ENCODE results near the gene MMP17.

MMP17 gene

GRCh38 chr12:131789638-131790037 lies 38.6 kb upstream of the MMP17 start:
- Histone ChIP-seq H3K36me3 (ENCODE audit: control insufficient read depth in 1 of 2, insufficient read depth in 2 of 2, low read length in 2 of 2) (peaks cover 32 to 87% of the 10 kb centered on the region in 2 donors), H3K4me1 (ENCODE audit: control insufficient read depth in 1 of 2, insufficient read depth in 2 of 2, low read length in 2 of 2) (no peaks in the 10 kb centered on the region), H3K4me3 (ENCODE audit: low read depth in 1 of 2, low read length in 2 of 2) (no peak overlapping the region), H3K27me3 (ENCODE audit: control insufficient read depth in 1 of 2, insufficient read depth in 2 of 2, low read length in 2 of 2) (no peaks in the 10 kb centered on the region), H3K27ac (ENCODE audit: low read depth, low read length) (no peak overlapping the region), H3K9me3 (ENCODE audit: control insufficient read depth in 1 of 2, low read length in 2 of 2) (no peaks in the 10 kb centered on the region), H3K9ac (ENCODE audit: low read depth in 1 of 2, low read length in 2 of 2) (no peak overlapping the region)

GRCh38 chr12:131793243-131794022 lies 34.8 kb upstream of the MMP17 start:
- Histone ChIP-seq H3K9me3 (ENCODE audit: control insufficient read depth in 1 of 2, low read length in 2 of 2) (no peaks in the 10 kb centered on the region), H3K27me3 (ENCODE audit: control insufficient read depth in 1 of 2, insufficient read depth in 2 of 2, low read length in 2 of 2) (no peaks in the 10 kb centered on the region), H3K9ac (ENCODE audit: low read depth in 1 of 2, low read length in 2 of 2) (no peak overlapping the region), H3K4me3 (ENCODE audit: low read depth in 1 of 2, low read length in 2 of 2) (no peak overlapping the region), H3K36me3 (ENCODE audit: control insufficient read depth in 1 of 2, insufficient read depth in 2 of 2, low read length in 2 of 2) (peaks cover 26 to 78% of the 10 kb centered on the region in 2 donors), H3K27ac (ENCODE audit: low read depth, low read length) (no peak overlapping the region), H3K4me1 (ENCODE audit: control insufficient read depth in 1 of 2, insufficient read depth in 2 of 2, low read length in 2 of 2) (no peaks in the 10 kb centered on the region)

GRCh38 chr12:131794061-131794460 lies 34.1 kb upstream of the MMP17 start:
- H3K4me1 ChIP-seq (ENCODE audit: control insufficient read depth in 1 of 2, insufficient read depth in 2 of 2, low read length in 2 of 2) = no peaks in the 10 kb centered on the region
- H3K27ac ChIP-seq (ENCODE audit: low read depth, low read length) = no peak overlapping the region
- H3K36me3 ChIP-seq (ENCODE audit: control insufficient read depth in 1 of 2, insufficient read depth in 2 of 2, low read length in 2 of 2) = peaks cover 28 to 74% of the 10 kb centered on the region in 2 donors
- H3K4me3 ChIP-seq (ENCODE audit: low read depth in 1 of 2, low read length in 2 of 2) = no peak overlapping the region
- H3K9ac ChIP-seq (ENCODE audit: low read depth in 1 of 2, low read length in 2 of 2) = no peak overlapping the region
- H3K27me3 ChIP-seq (ENCODE audit: control insufficient read depth in 1 of 2, insufficient read depth in 2 of 2, low read length in 2 of 2) = no peaks in the 10 kb centered on the region
- H3K9me3 ChIP-seq (ENCODE audit: control insufficient read depth in 1 of 2, low read length in 2 of 2) = no peaks in the 10 kb centered on the region

- Histone ChIP-seq H3K4me1 (ENCODE audit: control insufficient read depth in 1 of 2, insufficient read depth in 2 of 2, low read length in 2 of 2) (no peaks in the 10 kb centered on the region), H3K27me3 (ENCODE audit: control insufficient read depth in 1 of 2, insufficient read depth in 2 of 2, low read length in 2 of 2) (no peaks in the 10 kb centered on the region), H3K4me3 (ENCODE audit: low read depth in 1 of 2, low read length in 2 of 2) (no peak overlapping the region), H3K27ac (ENCODE audit: low read depth, low read length) (no peak overlapping the region), H3K36me3 (ENCODE audit: control insufficient read depth in 1 of 2, insufficient read depth in 2 of 2, low read length in 2 of 2) (peaks cover 30 to 73% of the 10 kb centered on the region in 2 donors), H3K9ac (ENCODE audit: low read depth in 1 of 2, low read length in 2 of 2) (no peak overlapping the region), H3K9me3 (ENCODE audit: control insufficient read depth in 1 of 2, low read length in 2 of 2) (no peaks in the 10 kb centered on the region)
Measured at GRCh38 chr12:131794573-131794972, 33.6 kb upstream of the MMP17 start.

- peaks cover 25 to 73% of the 10 kb centered on the region in 2 donors for H3K36me3 ChIP-seq (ENCODE audit: control insufficient read depth in 1 of 2, insufficient read depth in 2 of 2, low read length in 2 of 2)
Measured at GRCh38 chr12:131795064-131795463, 33.1 kb upstream of the MMP17 start.

GRCh38 chr12:131795690-131796410 lies 32.3 kb upstream of the MMP17 start:
- no peak overlapping the region for H3K4me3 ChIP-seq (ENCODE audit: low read depth in 1 of 2, low read length in 2 of 2)
- H3K27me3 ChIP-seq (ENCODE audit: control insufficient read depth in 1 of 2, insufficient read depth in 2 of 2, low read length in 2 of 2) = no peaks in the 10 kb centered on the region
- no peaks in the 10 kb centered on the region for H3K4me1 ChIP-seq (ENCODE audit: control insufficient read depth in 1 of 2, insufficient read depth in 2 of 2, low read length in 2 of 2)
- no peak overlapping the region for H3K9ac ChIP-seq (ENCODE audit: low read depth in 1 of 2, low read length in 2 of 2)
- peaks cover 17 to 76% of the 10 kb centered on the region in 2 donors for H3K36me3 ChIP-seq (ENCODE audit: control insufficient read depth in 1 of 2, insufficient read depth in 2 of 2, low read length in 2 of 2)
- H3K27ac ChIP-seq (ENCODE audit: low read depth, low read length) = no peak overlapping the region
- no peaks in the 10 kb centered on the region for H3K9me3 ChIP-seq (ENCODE audit: control insufficient read depth in 1 of 2, low read length in 2 of 2)

More at GRCh38 chr12:131795064-131795463, 33.1 kb upstream of the MMP17 start:
- no peak overlapping the region for H3K4me3 ChIP-seq (ENCODE audit: low read depth in 1 of 2, low read length in 2 of 2)
- no peaks in the 10 kb centered on the region for H3K9me3 ChIP-seq (ENCODE audit: control insufficient read depth in 1 of 2, low read length in 2 of 2)
- H3K27me3 ChIP-seq (ENCODE audit: control insufficient read depth in 1 of 2, insufficient read depth in 2 of 2, low read length in 2 of 2) = no peaks in the 10 kb centered on the region
- no peak overlapping the region for H3K27ac ChIP-seq (ENCODE audit: low read depth, low read length)
- H3K9ac ChIP-seq (ENCODE audit: low read depth in 1 of 2, low read length in 2 of 2) = no peak overlapping the region
- H3K4me1 ChIP-seq (ENCODE audit: control insufficient read depth in 1 of 2, insufficient read depth in 2 of 2, low read length in 2 of 2) = no peaks in the 10 kb centered on the region

GRCh38 chr12:131796411-131796736 lies 31.8 kb upstream of the MMP17 start:
- H3K9me3 ChIP-seq (ENCODE audit: control insufficient read depth in 1 of 2, low read length in 2 of 2) = no peaks in the 10 kb centered on the region
- peaks cover 17 to 77% of the 10 kb centered on the region in 2 donors for H3K36me3 ChIP-seq (ENCODE audit: control insufficient read depth in 1 of 2, insufficient read depth in 2 of 2, low read length in 2 of 2)
- no peak overlapping the region for H3K9ac ChIP-seq (ENCODE audit: low read depth in 1 of 2, low read length in 2 of 2)
- no peaks in the 10 kb centered on the region for H3K27me3 ChIP-seq (ENCODE audit: control insufficient read depth in 1 of 2, insufficient read depth in 2 of 2, low read length in 2 of 2)
- H3K4me1 ChIP-seq (ENCODE audit: control insufficient read depth in 1 of 2, insufficient read depth in 2 of 2, low read length in 2 of 2) = no peaks in the 10 kb centered on the region
- H3K4me3 ChIP-seq (ENCODE audit: low read depth in 1 of 2, low read length in 2 of 2) = no peak overlapping the region
- H3K27ac ChIP-seq (ENCODE audit: low read depth, low read length) = no peak overlapping the region

GRCh38 chr12:131796754-131797587 lies 31.2 kb upstream of the MMP17 start:
- no peak overlapping the region for H3K9ac ChIP-seq (ENCODE audit: low read depth in 1 of 2, low read length in 2 of 2)
- peaks cover 18 to 76% of the 10 kb centered on the region in 2 donors for H3K36me3 ChIP-seq (ENCODE audit: control insufficient read depth in 1 of 2, insufficient read depth in 2 of 2, low read length in 2 of 2)
- H3K4me3 ChIP-seq (ENCODE audit: low read depth in 1 of 2, low read length in 2 of 2) = no peak overlapping the region
- H3K4me1 ChIP-seq (ENCODE audit: control insufficient read depth in 1 of 2, insufficient read depth in 2 of 2, low read length in 2 of 2) = no peaks in the 10 kb centered on the region
- H3K9me3 ChIP-seq (ENCODE audit: control insufficient read depth in 1 of 2, low read length in 2 of 2) = no peaks in the 10 kb centered on the region
- no peaks in the 10 kb centered on the region for H3K27me3 ChIP-seq (ENCODE audit: control insufficient read depth in 1 of 2, insufficient read depth in 2 of 2, low read length in 2 of 2)
- H3K27ac ChIP-seq (ENCODE audit: low read depth, low read length) = no peak overlapping the region

- H3K9ac ChIP-seq (ENCODE audit: low read depth in 1 of 2, low read length in 2 of 2) = no peak overlapping the region
- no peaks in the 10 kb centered on the region for H3K27me3 ChIP-seq (ENCODE audit: control insufficient read depth in 1 of 2, insufficient read depth in 2 of 2, low read length in 2 of 2)
- no peak overlapping the region for H3K4me3 ChIP-seq (ENCODE audit: low read depth in 1 of 2, low read length in 2 of 2)
- no peaks in the 10 kb centered on the region for H3K4me1 ChIP-seq (ENCODE audit: control insufficient read depth in 1 of 2, insufficient read depth in 2 of 2, low read length in 2 of 2)
- H3K27ac ChIP-seq (ENCODE audit: low read depth, low read length) = no peak overlapping the region
- no peaks in the 10 kb centered on the region for H3K9me3 ChIP-seq (ENCODE audit: control insufficient read depth in 1 of 2, low read length in 2 of 2)
- peaks cover 18 to 75% of the 10 kb centered on the region in 2 donors for H3K36me3 ChIP-seq (ENCODE audit: control insufficient read depth in 1 of 2, insufficient read depth in 2 of 2, low read length in 2 of 2)
Measured at GRCh38 chr12:131797588-131797934, 30.6 kb upstream of the MMP17 start.

GRCh38 chr12:131799195-131799594 lies 29.0 kb upstream of the MMP17 start:
- H3K9me3 ChIP-seq (ENCODE audit: control insufficient read depth in 1 of 2, low read length in 2 of 2) = no peaks in the 10 kb centered on the region
- peaks cover 0 to 4% of the 10 kb centered on the region in 2 donors for H3K4me1 ChIP-seq (ENCODE audit: control insufficient read depth in 1 of 2, insufficient read depth in 2 of 2, low read length in 2 of 2)
- no peaks in the 10 kb centered on the region for H3K27me3 ChIP-seq (ENCODE audit: control insufficient read depth in 1 of 2, insufficient read depth in 2 of 2, low read length in 2 of 2)
- H3K36me3 ChIP-seq (ENCODE audit: control insufficient read depth in 1 of 2, insufficient read depth in 2 of 2, low read length in 2 of 2) = peaks cover 18 to 60% of the 10 kb centered on the region in 2 donors
- H3K9ac ChIP-seq (ENCODE audit: low read depth in 1 of 2, low read length in 2 of 2) = no peak overlapping the region
- H3K27ac ChIP-seq (ENCODE audit: low read depth, low read length) = no peak overlapping the region
- no peak overlapping the region for H3K4me3 ChIP-seq (ENCODE audit: low read depth in 1 of 2, low read length in 2 of 2)

Data from duodenal mucosa (tissue), 2 donors.